ENCODE results near the gene PCLAF.
"Not testable (repeated sequence)": the region's sequence is repeated elsewhere in the genome, so short reads cannot be mapped to it uniquely, and the experiment has no call there.

PCLAF gene

DNA sequence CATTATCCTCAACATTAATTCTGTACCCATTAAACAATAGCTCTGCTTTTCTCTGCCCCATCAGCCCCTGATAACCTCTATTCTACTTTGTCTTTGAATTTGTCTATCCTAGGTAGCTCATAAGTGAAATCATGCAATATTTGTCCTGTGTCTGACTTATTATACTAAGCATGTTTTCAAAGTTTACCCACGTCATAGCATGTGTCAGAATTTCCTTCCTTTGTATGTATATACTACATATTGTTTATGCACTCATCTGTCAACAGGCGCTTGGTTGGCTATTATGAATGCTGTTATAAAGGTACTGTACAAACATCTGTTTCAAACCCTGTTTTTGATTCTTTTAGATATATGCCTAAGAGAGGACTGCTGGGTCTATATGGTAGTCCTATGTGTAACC, 43.5 kb downstream of the PCLAF start:
- Histone ChIP-seq H3K9ac (ENCODE audit: low read length) (no peak overlapping the region), H3K27me3 (ENCODE audit: control insufficient read depth, insufficient read depth, low read length) (no peaks in the 10 kb centered on the region), H3K4me1 (ENCODE audit: control insufficient read depth, insufficient read depth, low read length) (no peaks in the 10 kb centered on the region), H3K36me3 (ENCODE audit: control insufficient read depth, insufficient read depth, low read length) (no peaks in the 10 kb centered on the region), H3K4me3 (ENCODE audit: low read length) (no peak overlapping the region), H3K9me3 (ENCODE audit: control insufficient read depth, low read length) (no peaks in the 10 kb centered on the region)

DNA sequence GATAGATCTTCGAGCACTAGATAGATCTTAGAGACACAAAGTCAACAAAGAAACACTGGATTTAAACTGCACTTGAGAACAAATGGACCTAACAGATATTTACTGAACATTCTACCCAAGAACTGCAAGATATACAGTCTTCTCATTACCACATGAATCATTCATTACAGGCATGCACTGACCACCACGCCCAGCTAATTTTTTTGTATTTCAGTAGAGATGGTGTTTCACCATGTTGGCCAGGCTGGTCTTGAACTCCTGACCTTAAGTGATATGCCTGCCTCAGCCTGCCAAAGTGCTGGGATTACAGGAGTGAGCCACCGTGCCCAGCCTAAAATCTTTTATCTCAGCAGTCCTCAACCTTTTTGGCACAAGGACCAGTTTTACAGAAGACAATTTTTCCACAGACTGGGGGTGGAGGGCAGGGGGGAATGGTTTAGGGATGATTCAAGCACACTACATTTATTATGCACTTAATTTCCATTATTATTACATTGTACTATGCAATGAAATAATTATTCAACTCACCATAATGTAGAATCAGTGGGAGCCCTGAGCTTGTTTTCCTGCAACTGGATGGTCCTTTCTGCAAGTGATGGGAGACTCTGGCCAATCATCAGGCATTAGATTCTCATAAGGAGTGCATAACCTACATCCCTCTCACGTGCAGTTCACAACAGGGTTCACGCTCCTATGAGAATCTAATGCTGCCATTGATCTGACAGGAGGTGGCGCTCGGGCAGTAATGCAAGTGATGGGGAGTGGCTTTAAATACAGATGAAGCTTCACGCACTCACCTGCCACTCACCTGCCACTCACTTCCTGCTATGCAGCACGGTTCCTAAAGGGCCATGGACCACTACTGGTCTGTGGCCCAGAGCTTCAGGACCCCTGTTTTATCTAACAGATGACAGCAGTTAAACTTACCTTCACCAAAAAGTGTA, 47.0 kb downstream of the PCLAF start:
- no peaks in the 10 kb centered on the region for H3K4me1 ChIP-seq (ENCODE audit: control insufficient read depth, insufficient read depth, low read length)
- H3K9me3 ChIP-seq (ENCODE audit: control insufficient read depth, low read length), result no peaks in the 10 kb centered on the region
- H3K9ac ChIP-seq (ENCODE audit: low read length), result no peak overlapping the region
- H3K4me3 ChIP-seq (ENCODE audit: low read length), result no peak overlapping the region
- H3K27me3 ChIP-seq (ENCODE audit: control insufficient read depth, insufficient read depth, low read length), result no peaks in the 10 kb centered on the region
- H3K36me3 ChIP-seq (ENCODE audit: control insufficient read depth, insufficient read depth, low read length), result no peaks in the 10 kb centered on the region

DNA sequence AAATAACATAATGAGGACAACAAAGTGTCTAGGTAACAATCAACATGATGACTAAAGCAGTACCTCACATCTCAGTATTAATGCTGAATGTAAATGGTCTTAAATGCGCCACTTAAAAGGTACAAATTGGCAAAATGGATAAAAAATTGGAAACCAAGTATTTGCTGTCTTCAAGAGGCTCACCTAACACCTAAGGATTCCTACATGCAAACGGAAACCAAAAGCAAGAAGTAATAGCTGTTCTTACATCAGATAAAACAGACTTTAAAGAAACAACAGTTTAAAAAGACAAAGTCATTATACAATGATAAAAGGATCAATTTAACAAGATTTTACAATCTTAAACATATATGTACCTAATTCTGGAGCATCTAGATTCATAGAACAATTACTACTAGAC, 47.7 kb downstream of the PCLAF start:
- no peak overlapping the region for H3K9ac ChIP-seq (ENCODE audit: low read length)
- no peaks in the 10 kb centered on the region for H3K27me3 ChIP-seq (ENCODE audit: control insufficient read depth, insufficient read depth, low read length)
- H3K9me3 ChIP-seq (ENCODE audit: control insufficient read depth, low read length), result no peaks in the 10 kb centered on the region
- H3K36me3 ChIP-seq (ENCODE audit: control insufficient read depth, insufficient read depth, low read length), result no peaks in the 10 kb centered on the region
- H3K4me1 ChIP-seq (ENCODE audit: control insufficient read depth, insufficient read depth, low read length), result no peaks in the 10 kb centered on the region
- no peak overlapping the region for H3K4me3 ChIP-seq (ENCODE audit: low read length)

DNA sequence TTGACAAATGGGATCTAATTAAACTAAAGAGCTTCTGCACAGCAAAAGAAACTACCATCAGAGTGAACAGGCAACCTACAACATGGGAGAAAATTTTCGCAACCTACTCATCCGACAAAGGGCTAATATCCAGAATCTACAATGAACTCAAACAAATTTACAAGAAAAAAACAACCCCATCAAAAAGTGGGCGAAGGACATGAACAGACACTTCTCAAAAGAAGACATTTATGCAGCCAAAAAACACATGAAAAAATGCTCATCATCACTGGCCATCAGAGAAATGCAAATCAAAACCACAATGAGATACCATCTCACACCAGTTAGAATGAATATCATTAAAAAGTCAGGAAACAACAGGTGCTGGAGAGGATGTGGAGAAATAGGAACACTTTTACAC, 49.6 kb downstream of the PCLAF start:
- H3K36me3 ChIP-seq (ENCODE audit: control insufficient read depth, insufficient read depth, low read length); H3K27me3 ChIP-seq (ENCODE audit: control insufficient read depth, insufficient read depth, low read length); H3K9ac ChIP-seq (ENCODE audit: low read length); H3K9me3 ChIP-seq (ENCODE audit: control insufficient read depth, low read length); H3K4me3 ChIP-seq (ENCODE audit: low read length); H3K4me1 ChIP-seq (ENCODE audit: control insufficient read depth, insufficient read depth, low read length): not testable (repeated sequence)

DNA sequence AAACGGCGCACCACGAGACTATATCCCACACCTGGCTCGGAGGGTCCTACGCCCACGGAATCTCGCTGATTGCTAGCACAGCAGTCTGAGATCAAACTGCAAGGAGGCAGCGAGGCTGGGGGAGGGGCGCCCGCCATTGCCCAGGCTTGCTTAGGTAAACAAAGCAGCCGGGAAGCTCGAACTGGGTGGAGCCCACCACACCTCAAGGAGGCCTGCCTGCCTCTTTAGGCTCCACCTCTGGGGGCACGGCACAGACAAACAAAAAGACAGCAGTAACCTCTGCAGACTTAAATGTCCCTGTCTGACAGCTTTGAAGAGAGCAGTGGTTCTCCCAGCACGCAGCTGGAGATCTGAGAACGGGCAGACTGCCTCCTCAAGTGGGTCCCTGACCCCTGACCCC, 54.3 kb downstream of the PCLAF start:
- H3K9me3 ChIP-seq (ENCODE audit: control insufficient read depth, low read length); H3K27me3 ChIP-seq (ENCODE audit: control insufficient read depth, insufficient read depth, low read length); H3K9ac ChIP-seq (ENCODE audit: low read length); H3K4me1 ChIP-seq (ENCODE audit: control insufficient read depth, insufficient read depth, low read length); H3K4me3 ChIP-seq (ENCODE audit: low read length); H3K36me3 ChIP-seq (ENCODE audit: control insufficient read depth, insufficient read depth, low read length): not testable (repeated sequence)

DNA sequence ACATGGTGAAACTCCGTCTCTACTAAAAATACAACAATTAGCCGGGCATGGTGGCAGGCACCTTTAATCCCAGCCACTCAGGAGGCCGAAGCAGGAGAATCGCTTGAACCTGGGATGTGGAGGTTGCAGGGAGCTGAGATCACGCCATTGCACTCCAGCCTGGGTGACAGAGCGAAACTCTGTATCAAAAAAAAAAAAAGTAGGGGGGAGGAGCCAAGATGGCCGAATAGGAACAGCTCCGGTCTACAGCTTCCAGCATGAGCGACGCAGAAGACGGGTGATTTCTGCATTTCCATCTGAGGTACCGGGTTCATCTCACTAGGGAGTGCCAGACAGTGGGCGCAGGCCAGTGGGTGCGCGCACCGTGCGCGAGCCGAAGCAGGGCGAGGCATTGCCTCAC, 54.8 kb downstream of the PCLAF start:
- not testable (repeated sequence) for H3K9ac ChIP-seq (ENCODE audit: low read length); H3K4me3 ChIP-seq (ENCODE audit: low read length); H3K27me3 ChIP-seq (ENCODE audit: control insufficient read depth, insufficient read depth, low read length); H3K36me3 ChIP-seq (ENCODE audit: control insufficient read depth, insufficient read depth, low read length); H3K9me3 ChIP-seq (ENCODE audit: control insufficient read depth, low read length); H3K4me1 ChIP-seq (ENCODE audit: control insufficient read depth, insufficient read depth, low read length)

DNA sequence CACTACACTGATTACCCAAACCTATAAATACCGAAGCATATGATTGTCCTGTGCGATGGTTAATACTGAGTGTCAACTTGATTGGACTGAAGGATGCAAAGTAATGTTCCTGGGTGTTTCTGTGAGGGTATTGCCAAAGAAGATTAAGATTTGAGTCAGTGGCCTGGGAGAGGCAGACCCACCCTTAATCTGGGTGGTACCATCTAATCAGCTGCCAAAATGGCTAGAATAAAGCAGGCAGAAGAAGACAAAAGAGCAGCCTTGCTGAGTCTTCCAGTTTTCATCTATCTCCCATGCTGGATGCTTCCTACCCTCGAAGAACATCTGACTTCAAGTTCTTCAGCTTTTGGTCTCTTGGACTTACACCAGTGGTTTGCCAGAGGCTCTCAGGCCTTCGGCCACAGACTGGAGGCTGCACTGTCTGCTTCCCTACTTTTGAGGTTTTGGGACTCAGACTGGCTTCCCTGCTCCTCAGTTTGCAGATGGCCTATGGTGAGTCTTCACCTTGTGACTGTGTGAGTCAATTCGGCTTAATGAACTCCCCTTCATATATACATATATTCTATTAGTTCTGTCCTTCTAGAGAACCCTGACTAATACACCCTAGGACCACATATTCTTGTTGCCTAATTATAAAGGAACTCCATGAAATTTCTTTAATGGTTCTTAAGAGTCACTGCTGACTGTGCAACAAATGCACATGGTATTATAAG, 56.9 kb downstream of the PCLAF start:
- H3K27me3 ChIP-seq (ENCODE audit: control insufficient read depth, insufficient read depth, low read length), result no peaks in the 10 kb centered on the region
- H3K4me3 ChIP-seq (ENCODE audit: low read length), result no peak overlapping the region
- no peaks in the 10 kb centered on the region for H3K36me3 ChIP-seq (ENCODE audit: control insufficient read depth, insufficient read depth, low read length)
- no peaks in the 10 kb centered on the region for H3K9me3 ChIP-seq (ENCODE audit: control insufficient read depth, low read length)
- H3K4me1 ChIP-seq (ENCODE audit: control insufficient read depth, insufficient read depth, low read length), result no peaks in the 10 kb centered on the region
- no peak overlapping the region for H3K9ac ChIP-seq (ENCODE audit: low read length)

DNA sequence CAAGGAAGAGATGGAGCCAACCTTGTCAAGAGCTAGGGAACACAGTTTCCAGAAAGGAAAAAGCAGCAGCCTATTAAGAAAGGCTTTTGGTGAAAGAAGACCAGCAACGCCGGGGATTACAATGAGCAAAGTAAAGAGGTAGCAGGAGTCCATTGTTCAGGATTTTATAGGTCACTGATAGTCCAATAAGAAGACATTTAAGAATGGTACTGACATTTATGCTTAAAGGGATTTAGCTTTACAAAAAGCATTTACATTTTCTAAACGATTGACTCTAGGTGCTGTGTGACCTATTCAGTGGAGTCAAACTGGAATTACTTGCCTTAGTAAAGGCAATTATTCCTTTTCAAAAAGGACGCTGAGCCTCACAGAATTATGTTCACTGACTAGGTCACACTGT, 66.0 kb downstream of the PCLAF start:
- no peak overlapping the region for H3K9ac ChIP-seq (ENCODE audit: low read length)
- H3K4me1 ChIP-seq (ENCODE audit: control insufficient read depth, insufficient read depth, low read length), result no peaks in the 10 kb centered on the region
- no peaks in the 10 kb centered on the region for H3K9me3 ChIP-seq (ENCODE audit: control insufficient read depth, low read length)
- no peaks in the 10 kb centered on the region for H3K27me3 ChIP-seq (ENCODE audit: control insufficient read depth, insufficient read depth, low read length)
- H3K36me3 ChIP-seq (ENCODE audit: control insufficient read depth, insufficient read depth, low read length), result no peaks in the 10 kb centered on the region
- no peak overlapping the region for H3K4me3 ChIP-seq (ENCODE audit: low read length)

DNA sequence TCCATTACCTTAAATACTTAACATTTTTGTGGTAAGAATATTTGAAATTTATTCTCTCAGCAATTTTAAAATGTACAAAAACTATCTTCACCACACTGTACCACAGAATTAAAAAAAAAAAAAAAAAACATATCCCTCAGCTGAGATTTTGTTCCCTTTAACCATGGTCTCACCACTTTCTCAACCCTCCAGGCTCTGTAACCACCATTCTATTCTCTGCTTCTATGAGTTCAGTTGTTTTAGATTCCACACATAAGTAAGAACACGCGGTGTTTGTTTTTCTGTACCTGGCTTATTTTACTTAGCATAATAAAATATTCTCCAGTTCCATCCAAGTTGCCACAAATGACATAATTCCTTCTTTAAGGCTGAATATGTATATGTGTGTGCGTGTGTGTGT, 66.8 kb downstream of the PCLAF start:
- H3K4me1 ChIP-seq (ENCODE audit: control insufficient read depth, insufficient read depth, low read length), result no peaks in the 10 kb centered on the region
- no peaks in the 10 kb centered on the region for H3K36me3 ChIP-seq (ENCODE audit: control insufficient read depth, insufficient read depth, low read length)
- no peaks in the 10 kb centered on the region for H3K9me3 ChIP-seq (ENCODE audit: control insufficient read depth, low read length)
- H3K4me3 ChIP-seq (ENCODE audit: low read length), result no peak overlapping the region
- H3K9ac ChIP-seq (ENCODE audit: low read length), result no peak overlapping the region
- H3K27me3 ChIP-seq (ENCODE audit: control insufficient read depth, insufficient read depth, low read length), result no peaks in the 10 kb centered on the region
